Stromal cell of bone marrow (primary cell): ENCODE measurements around the gene METTL15.
"Not testable (repeated sequence)": the region's sequence is repeated elsewhere in the genome, so short reads cannot be mapped to it uniquely, and the experiment has no call there.

Experiments
- DNase-seq: peaks from one replicate; pipeline ENCODE4 v3.0.0-alpha.2; 2012; ENCODE audit warnings: low read depth

The METTL15 gene

DNA sequence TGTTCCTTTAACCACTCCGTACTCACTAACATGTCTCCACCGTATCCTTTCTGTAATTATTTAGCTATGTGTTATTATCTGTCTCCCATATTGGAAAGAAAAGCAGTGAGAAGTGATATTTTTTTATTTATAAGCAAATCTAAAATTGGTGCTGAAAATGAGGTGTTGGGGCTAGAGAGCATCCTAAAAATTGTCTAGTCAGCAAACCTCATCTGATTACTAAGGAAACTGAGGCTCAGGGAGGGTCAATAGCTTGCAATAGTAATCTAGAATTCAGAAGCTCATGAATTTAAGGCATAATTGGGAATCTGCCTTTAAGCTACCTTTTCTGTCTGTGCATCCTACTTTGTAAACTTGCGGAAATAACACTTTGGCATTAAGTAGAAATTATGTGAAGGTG is 190.0 kb downstream of the METTL15 start:
- no peak for DNase-seq

DNA sequence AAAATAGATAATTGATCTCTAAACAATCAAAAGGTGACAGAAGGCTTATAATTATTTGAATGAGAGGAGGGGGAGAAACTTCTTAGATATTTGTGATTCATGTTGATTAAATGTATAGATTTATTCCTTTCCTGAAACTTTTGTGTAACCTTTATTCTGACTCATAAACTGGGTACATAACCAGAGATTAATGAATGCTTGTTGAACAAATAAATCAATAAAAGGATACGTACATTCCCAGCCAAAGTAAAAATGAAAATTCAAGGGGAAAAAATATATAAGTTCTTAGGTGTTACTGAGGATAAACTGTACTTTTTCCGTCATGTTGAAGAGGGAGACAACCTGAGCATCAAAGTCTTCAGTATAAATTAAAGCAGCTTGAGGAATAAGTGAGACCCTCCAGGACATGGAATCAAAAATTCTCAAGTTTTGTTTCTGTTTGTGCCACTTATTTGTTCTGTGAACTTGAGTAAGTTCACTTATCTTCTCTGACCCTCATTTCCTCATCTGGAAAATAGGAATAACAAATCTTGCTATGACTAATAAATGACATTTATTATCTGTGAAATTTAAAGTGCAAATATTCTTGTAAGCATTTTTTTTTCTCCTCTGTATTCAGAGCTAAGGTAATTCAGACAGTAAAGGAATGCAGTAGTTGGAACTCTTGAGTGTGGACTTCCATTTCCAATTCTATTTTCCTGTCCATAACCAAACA is 195.4 kb downstream of the METTL15 start:
- DNase-seq: no peak

DNA sequence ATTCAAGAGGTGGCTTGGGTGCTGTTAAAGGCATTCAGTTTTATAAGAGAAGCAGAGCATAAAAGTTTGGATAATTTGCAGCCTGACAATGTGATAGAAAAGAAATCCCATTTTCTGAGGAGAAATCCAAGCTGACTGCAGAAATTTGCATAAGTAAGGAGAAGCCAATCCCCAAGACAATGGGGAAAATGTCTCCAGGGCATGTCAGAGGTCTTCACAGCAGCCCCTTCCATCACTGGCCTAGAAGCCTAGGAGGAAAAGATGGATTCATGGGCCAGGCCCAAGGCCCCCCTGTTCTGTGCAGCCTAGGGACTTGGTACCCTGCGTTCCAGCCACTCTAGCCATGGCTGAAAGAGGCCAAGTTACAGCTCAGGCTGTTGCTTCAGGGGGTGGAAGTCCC is 207.3 kb downstream of the METTL15 start:
- DNase-seq: no peak

DNA sequence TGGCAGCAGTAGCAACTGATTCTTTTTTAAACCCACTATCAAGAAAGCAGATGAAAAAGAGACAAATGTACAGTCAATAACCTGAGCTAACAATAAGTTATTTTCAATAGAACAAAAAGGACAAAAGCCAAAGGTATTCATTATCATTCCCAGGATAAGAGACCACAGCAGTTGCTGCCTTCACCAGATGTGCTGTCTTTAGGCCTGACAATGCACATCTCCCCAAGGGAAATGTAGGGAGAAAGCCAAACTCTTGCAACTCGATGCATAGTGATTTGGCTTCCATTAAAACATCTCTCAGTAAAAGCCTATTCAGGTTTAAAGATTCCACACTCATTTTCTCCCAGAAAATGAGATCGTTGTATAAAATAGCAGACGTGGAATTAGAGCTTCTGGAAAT is 210.7 kb downstream of the METTL15 start:
- no peak for DNase-seq

DNA sequence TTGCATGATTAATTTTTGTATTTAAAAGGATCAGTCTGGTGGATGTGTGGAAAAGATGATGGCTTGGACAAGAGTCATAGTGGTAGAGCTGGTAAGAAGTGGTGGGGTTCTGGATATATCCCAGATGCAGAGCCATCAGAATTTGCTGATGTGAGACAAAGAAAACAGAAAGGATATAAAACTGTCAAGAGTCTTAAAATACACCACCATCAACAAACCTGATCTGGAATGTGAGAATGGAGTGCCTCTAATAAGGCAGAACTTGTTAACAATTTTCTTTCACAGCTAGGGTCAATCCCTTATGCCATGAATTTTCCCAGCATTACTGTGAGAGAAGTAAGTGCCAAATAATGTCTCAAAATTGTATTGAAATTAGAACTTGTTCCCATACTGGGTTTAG is 215.4 kb downstream of the METTL15 start:
- DNase-seq: no peak

DNA sequence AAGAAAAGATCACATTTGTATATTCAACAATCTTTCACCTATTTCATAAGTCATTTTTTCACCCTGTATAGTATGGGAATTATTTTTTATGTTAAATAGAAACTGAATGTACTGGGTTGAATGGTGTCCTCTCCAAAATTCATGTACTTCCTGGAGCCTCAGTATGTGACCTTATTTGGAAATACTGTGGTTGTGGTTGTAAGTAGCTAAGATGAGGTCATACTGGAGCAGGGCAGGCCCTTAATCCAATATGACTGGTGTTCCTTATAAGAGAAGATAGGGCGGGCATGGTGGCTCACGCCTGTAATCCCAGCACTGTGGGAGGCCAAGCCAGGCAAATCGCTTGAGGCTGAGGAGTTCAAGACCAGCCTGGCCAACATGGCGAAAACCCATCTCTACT is 224.2 kb downstream of the METTL15 start:
- DNase-seq: not testable (repeated sequence)

DNA sequence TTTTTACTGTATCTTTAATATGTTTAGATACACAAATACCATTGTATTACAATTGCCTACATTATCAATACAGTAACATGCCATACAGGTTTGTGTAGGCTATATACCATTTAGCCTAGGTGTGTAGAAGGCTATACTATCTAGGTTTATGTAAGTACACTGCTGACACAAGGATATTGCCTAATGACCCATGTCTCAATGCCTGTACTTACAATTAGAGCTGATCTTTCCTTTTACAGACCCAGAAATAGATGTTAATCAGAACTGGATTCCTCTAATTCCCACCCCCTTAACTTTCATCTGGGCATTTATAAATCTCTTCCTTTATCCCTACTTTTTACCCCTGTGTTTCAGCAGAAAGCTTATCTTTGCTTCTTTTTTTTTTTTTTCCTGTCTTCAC is 229.5 kb downstream of the METTL15 start:
- DNase-seq: no peak

DNA sequence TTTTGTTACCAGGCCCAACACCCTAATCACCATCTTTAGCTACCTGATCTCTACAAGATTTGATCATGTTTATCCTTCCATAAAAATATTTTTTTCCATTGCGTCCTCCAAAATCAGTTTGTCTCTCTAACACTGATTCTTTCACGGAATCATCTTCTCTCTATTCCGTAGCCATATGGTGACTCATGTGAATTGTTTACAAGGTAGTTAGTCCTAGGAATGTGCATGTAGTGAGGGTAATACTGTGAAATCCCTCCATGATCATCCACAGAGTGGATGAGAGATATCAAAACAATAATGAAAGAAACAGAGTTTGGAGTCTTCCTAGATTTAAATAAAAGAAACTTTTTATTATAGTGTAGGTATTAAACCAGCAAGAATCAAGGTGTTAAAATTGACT is 230.2 kb downstream of the METTL15 start:
- DNase-seq: no peak

DNA sequence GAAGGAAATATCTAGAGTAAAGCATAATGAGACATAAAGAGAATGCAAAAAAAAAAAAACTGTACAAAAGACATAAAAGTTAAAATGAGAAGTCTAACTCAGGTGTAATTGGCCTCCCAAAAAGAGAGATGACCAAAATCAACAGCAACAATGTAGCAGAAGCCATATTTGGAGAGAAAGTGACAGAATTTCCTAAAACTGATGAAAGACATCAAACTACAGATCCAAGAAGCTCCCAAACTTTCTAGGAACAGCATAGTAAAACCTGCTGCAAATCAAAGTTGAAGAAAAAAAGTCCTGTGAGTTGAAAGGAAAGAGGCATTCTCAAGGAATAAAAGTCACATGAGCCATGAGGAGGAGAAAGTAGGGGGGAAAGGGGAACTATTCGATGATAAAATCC is 231.3 kb downstream of the METTL15 start:
- no peak for DNase-seq

DNA sequence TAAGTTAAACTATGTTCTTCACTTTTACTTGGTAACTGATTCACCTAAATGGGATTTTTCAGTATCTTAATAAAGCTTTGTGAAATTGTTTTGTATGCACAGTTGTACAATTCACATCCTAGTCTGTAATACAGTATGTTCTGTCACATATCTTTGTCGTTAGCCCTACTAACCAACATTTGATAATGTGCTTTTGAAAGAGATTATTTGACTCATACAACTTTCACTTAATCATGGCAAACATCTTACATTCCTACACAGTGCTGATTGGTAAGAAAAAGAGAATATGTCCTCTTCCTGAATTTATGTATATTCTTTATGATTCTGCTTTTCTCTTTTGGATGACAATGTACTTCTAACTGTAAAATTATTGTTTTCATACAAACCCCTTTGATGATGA is 234.5 kb downstream of the METTL15 start:
- DNase-seq: no peak

DNA sequence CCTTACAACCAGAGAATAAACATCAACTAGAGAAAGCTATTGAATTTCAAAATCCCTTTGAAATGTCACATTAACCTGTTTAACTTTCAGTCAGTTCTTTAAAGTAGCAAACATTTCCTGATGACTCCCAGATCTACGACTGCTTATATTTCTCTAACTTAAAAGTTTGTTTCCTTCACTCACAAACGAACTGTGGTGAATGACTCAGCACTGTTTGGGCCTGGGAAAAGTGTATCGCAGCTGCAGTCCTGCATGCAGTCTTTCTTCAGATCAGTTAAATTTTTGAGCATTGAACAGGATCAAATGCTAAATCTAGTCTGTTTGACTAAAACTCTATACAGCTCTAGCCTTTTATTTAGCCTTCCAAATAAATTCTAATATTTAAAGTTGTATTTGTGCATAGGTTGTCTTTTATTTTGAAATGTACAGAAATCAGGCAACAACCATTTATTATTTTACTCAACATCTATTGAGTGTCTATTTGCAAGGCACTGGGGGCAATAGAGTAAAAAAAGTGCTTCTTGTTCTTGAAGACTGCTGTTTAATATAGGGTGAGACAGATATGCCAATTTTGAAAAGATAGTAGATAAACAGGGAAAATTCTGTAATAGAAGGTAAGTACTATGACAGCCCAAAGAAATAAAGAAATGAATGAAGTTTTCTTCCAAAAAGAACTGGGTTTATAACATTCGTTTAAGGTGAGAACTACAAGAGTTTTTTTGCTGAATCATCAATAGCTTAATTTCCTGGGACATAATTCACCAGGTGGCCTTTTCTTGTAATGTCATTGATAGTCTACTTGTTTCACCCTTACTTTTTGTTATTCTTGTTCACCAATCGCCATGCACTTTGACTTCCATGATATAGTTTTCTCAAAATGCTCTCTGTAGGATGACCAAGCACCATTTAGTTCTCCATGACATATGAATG is 235.4 kb downstream of the METTL15 start:
- DNase-seq: peak; percentile 62

DNA sequence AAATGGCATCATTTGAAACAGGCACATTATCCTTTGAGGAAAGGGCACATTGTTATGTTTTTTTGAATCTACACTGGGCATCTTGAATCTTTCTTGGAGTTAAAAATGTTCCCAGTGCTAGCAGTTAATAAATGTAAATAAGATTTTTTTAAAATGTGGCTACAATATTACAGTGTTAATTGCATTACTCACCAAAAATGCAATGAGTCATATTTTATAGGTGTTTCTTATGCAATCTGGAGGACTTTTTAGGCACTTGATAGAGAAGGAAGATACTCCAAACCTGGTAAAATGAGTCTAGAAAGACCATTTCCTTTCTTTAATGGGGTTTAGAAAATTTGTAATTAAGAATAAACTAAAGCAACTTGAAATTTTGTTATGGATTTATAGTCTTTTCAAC is 238.0 kb downstream of the METTL15 start:
- DNase-seq: no peak

DNA sequence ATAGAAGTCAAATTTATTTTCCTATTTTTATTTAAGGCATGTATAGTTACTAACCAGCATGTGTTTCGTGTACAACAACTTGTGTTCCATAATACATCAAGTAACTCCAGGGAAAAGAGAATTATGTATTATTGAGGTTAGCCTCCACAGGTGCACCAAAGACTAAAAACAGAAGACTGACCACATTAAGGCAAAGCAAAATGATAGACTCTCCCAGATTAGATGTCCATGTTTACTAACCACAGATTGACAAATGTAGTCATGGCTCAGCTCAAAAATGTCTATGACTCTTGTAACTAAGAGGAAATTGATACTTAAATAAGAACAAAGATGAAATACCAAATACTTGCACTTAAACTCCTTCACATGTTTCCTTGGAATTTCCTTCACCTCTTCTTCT is 238.5 kb downstream of the METTL15 start:
- DNase-seq: no peak

DNA sequence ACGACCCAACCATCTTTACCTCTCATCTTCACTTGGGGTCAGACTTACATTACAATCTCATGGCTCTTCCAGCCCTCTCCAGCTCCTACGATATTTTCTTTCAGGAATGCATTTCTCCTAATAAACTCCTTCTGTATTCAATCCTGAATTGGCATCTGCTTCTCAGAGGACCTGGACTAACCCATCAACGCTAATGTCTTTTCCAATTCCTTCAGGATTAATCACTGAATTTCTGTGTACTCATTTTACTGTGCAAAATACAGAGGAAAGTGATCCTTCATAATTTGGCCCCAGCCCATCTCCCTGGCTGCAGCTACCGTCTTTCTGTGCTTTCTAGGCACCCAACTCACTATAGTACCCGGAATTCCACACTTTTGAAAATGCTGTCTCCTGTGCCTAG is 239.2 kb downstream of the METTL15 start:
- no peak for DNase-seq

DNA sequence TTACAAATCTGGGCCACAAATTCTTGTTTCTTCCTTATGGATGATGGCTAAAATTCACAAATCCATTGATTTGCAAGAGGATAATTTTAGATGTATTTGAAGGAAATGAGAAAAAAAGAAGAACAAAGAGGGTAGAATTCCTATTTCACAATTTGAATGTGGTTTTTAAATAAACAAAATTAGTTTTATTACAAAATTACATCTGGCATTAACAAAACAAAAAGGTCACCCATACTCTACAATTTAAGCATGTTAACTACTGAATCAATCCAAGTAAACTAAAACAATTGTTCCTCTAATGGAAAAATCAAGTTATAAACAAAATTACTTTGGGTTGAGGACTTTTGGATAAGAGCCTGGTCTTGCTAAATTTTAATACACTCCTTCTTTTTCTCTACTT is 242.0 kb downstream of the METTL15 start:
- no peak for DNase-seq

DNA sequence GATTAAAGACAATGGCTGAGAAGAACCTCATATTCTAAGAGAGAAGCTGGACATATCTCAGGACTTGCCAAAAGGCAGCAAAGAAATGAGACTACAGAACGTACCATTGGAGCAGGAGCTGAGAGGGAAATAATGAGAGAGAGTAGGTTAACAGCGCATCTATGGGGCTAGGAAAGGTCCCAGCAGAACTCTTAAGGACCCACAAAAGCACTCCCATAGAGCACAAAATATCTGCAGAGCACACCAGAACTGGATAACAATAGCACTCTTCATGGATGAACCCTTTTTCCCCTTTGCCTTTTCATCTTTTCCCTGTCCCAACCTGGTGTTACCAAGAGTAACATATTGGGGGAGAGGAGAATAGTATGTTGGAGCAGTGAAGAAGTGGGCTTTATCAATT is 245.8 kb downstream of the METTL15 start:
- no peak for DNase-seq

DNA sequence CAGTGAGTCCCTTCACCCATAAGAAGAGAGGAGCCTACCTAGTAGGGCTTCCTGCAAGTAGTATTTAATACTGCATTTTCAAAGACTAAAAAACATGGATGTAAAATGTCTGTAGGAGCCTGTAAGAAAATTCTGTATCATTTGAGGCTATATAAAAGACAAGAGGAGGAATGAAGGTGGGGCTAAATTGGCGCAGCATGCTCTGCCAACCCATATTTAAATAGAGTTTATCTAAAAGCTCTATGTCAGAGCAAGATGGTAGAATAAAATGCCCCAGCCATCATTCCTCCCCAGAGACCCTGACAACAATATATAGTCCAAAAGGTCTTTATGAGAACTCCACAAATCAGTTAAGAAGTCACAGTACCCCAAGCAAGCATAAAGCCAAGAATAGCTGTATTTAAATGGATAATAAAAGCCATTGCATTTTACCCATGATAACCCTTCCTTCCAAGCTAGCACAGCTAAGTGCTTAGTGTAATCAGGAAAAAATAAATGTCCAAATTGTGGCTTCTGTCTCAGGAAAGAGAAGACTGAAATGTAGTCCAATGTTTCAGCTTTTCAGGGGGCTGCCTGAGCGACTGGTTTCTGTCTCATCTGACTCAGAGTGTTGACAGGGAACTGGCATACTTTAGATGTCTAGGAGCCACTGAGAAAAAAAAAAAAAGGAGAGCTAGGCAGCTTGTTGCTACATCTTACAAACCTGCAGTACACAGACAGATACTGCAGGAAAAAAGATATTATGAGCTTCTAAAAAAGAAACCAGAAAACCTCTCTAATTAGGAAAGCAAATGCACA is 258.6 kb downstream of the METTL15 start:
- DNase-seq: no peak

DNA sequence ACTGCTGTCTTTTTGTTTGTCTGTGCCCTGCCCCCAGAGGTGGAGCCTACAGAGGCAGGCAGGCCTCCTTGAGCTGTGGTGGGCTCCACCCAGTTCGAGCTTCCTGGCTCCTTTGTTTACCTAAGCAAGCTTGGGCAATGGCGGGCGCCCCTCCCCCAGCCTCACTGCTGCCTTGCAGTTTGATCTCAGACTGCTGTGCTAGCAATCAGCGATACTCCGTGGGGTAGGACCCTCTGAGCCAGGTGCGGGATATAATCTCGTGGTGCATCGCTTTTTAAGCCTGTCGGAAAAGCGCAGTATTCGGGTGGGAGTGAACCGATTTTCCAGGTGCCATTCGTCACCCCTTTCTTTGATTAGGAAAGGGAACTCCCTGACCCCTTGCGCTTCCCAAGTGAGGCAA is 269.9 kb downstream of the METTL15 start:
- not testable (repeated sequence) for DNase-seq
